Activated T-cell treated with anti-CD3 and anti-CD28 coated beads, Interleukin-2, amount 50 U/mL, for 1 hour (primary cell): ENCODE data around the gene SYCE3.

Experiments
- DNase-seq: peaks from one replicate; pipeline ENCODE4 v3.0.0-alpha.2; 2020

SYCE3 gene

GRCh38 chr22:50574383-50574755 is 11.7 kb upstream of the SYCE3 start:
- DNase-seq = no peak

- no peak for DNase-seq
Measured at GRCh38 chr22:50573491-50574382, 11.0 kb upstream of the SYCE3 start.

- DNase-seq = no peak
Measured at GRCh38 chr22:50572965-50573364, 10.2 kb upstream of the SYCE3 start.

- no peak for DNase-seq
Measured at GRCh38 chr22:50571264-50572175, 8.8 kb upstream of the SYCE3 start.

GRCh38 chr22:50570861-50571260 is 8.1 kb upstream of the SYCE3 start:
- no peak for DNase-seq

- DNase-seq = no peak
Measured at GRCh38 chr22:50569896-50570535, 7.3 kb upstream of the SYCE3 start.

GRCh38 chr22:50569041-50569459 is 6.3 kb upstream of the SYCE3 start:
- DNase-seq = no peak

- DNase-seq = no peak
Measured at GRCh38 chr22:50568626-50569025, 5.9 kb upstream of the SYCE3 start.

GRCh38 chr22:50567721-50568252 is 5.1 kb upstream of the SYCE3 start:
- no peak for DNase-seq

- no peak for DNase-seq
Measured at GRCh38 chr22:50564289-50564688, 1.6 kb upstream of the SYCE3 start.

GRCh38 chr22:50563413-50564160 is 868 bp upstream of the SYCE3 start:
- no peak for DNase-seq

- DNase-seq = no peak
Measured at GRCh38 chr22:50561401-50562358, 1.0 kb downstream of the SYCE3 start.

- DNase-seq = no peak
Measured at GRCh38 chr22:50560034-50560433, 2.7 kb downstream of the SYCE3 start.

- no peak for DNase-seq
Measured at GRCh38 chr22:50556703-50557102, 6.0 kb downstream of the SYCE3 start.

- no peak for DNase-seq
Measured at GRCh38 chr22:50553310-50553709, 9.4 kb downstream of the SYCE3 start.

- no peak for DNase-seq
Measured at GRCh38 chr22:50551160-50551752, 11.5 kb downstream of the SYCE3 start.

GRCh38 chr22:50550395-50550794 is 12.3 kb downstream of the SYCE3 start:
- no peak for DNase-seq

- no peak for DNase-seq
Measured at GRCh38 chr22:50548921-50549790, 13.6 kb downstream of the SYCE3 start.
